ENCODE measurements around the gene ARID5B. TPM values are rescaled to one million over a fixed set of nuclear protein-coding genes. Genes with fewer than 3 reads are reported as not detected.

ARID5B gene
- total and polyA plus RNA-seq, 2 experiments from 2014 or later: 1.3 to 1.6 TPM

DNA sequence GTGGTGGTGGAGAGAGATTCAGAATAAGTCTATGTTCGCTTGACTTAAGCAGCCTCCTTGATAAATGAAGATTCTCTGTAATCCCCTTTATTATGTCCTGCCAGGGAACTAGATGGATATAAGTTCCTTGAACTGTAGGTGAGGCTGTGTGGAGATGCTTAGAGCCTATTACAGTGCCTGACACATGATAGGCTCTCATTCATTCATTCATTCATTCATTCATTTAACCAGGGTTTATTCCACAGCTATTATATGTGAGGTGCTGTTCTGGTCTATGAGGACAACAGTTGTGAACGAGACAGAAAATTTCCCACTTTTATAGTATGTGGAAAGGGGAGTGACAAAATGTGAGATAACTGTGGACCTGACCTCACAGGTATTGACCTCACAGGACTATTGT lies 105.6 kb downstream of the ARID5B start:
- Mint-ChIP-seq H3K9me3 (no peaks in the 10 kb centered on the region), H3K36me3 (ENCODE audit: low read depth) (no peaks in the 10 kb centered on the region), H3K27me3 (ENCODE audit: insufficient read depth, low read depth, poor library complexity) (no peaks in the 10 kb centered on the region), H3K4me3 (no peak overlapping the region), H3K4me1 (no peaks in the 10 kb centered on the region), H3K27ac (no peak overlapping the region)
- H3F3A ChIP-seq (replicated peaks; ENCODE audit: low read depth): no peaks in the 10 kb centered on the region
- H3K4me2 ChIP-seq: no peak overlapping the region
- no peak overlapping the region for H2AFZ ChIP-seq
- H4K20me1 ChIP-seq (replicated peaks; ENCODE audit: insufficient read depth): no peaks in the 10 kb centered on the region
- no peaks in the 10 kb centered on the region for H3K27me3 ChIP-seq (ENCODE audit: insufficient read depth)
- no peaks in the 10 kb centered on the region for H3K79me2 ChIP-seq (replicated peaks; ENCODE audit: insufficient read depth)
- no peak overlapping the region for H3K4me3 ChIP-seq
- H3K27ac ChIP-seq (ENCODE audit: low read depth): no peak overlapping the region
- no peaks in the 10 kb centered on the region for H3K36me3 ChIP-seq (ENCODE audit: insufficient read depth)
- DNase-seq (ENCODE audit: low spot score) (no peak), ATAC-seq (no peak)
- no peak for TF ChIP-seq JUNB (IDR thresholded peaks at IDR 0.05; ENCODE audit: unreplicated experiment)
- TF ChIP-seq, protein P1, sequence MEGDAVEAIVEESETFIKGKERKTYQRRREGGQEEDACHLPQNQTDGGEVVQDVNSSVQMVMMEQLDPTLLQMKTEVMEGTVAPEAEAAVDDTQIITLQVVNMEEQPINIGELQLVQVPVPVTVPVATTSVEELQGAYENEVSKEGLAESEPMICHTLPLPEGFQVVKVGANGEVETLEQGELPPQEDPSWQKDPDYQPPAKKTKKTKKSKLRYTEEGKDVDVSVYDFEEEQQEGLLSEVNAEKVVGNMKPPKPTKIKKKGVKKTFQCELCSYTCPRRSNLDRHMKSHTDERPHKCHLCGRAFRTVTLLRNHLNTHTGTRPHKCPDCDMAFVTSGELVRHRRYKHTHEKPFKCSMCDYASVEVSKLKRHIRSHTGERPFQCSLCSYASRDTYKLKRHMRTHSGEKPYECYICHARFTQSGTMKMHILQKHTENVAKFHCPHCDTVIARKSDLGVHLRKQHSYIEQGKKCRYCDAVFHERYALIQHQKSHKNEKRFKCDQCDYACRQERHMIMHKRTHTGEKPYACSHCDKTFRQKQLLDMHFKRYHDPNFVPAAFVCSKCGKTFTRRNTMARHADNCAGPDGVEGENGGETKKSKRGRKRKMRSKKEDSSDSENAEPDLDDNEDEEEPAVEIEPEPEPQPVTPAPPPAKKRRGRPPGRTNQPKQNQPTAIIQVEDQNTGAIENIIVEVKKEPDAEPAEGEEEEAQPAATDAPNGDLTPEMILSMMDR (conservative IDR thresholded peaks at IDR 0.05; ENCODE audit: low read depth in 2 of 2): no peak
- no peaks in the 10 kb centered on the region for H3K9me2 ChIP-seq (ENCODE audit: insufficient read depth)
- H3K4me1 ChIP-seq (ENCODE audit: insufficient read depth): no peaks in the 10 kb centered on the region

DNA sequence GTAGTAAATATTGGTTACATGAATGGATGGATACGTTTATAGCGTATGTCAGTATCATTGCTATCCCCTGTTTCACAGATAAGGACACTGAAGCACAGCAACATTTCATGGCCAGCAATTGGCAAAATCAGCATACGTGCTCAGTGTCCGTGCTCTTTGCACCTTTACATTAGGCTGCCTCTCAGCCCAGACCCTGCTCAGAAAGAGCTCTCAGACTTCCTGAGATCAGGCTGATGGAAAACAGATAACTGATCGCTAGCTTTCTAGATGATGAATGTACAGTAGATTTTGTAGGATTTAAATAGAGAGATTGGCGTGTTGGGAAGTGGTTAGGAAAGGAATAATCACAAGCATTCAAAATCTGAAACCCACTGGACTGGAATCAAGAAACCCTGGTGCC lies 106.7 kb downstream of the ARID5B start:
- DNase-seq (ENCODE audit: low spot score): no peak
- Histone ChIP-seq H4K20me1 (replicated peaks; ENCODE audit: insufficient read depth) (no peaks in the 10 kb centered on the region), H3K27me3 (ENCODE audit: insufficient read depth) (no peaks in the 10 kb centered on the region), H3K4me2 (no peak overlapping the region), H3K27ac (ENCODE audit: low read depth) (no peak overlapping the region), H3K79me2 (replicated peaks; ENCODE audit: insufficient read depth) (no peaks in the 10 kb centered on the region), H3K4me3 (no peak overlapping the region), H3F3A (replicated peaks; ENCODE audit: low read depth) (no peaks in the 10 kb centered on the region), H3K9me2 (ENCODE audit: insufficient read depth) (no peaks in the 10 kb centered on the region), H2AFZ (no peak overlapping the region), H3K36me3 (ENCODE audit: insufficient read depth) (no peaks in the 10 kb centered on the region), H3K4me1 (ENCODE audit: insufficient read depth) (no peaks in the 10 kb centered on the region)
- no peak for TF ChIP-seq ZNF331 (CRISPR knock-in tag; IDR thresholded peaks at IDR 0.05; ENCODE audit: low read depth)
- TF ChIP-seq POLR2AphosphoS5 (IDR thresholded peaks at IDR 0.05; ENCODE audit: low read depth): no peak
- H3K36me3 Mint-ChIP-seq (ENCODE audit: low read depth): no peaks in the 10 kb centered on the region
- H3K9me3 Mint-ChIP-seq: no peaks in the 10 kb centered on the region
- H3K27ac Mint-ChIP-seq: no peak overlapping the region
- no peak overlapping the region for H3K4me3 Mint-ChIP-seq
- no peak for ATAC-seq
- no peaks in the 10 kb centered on the region for H3K4me1 Mint-ChIP-seq
- no peaks in the 10 kb centered on the region for H3K27me3 Mint-ChIP-seq (ENCODE audit: insufficient read depth, low read depth, poor library complexity)

DNA sequence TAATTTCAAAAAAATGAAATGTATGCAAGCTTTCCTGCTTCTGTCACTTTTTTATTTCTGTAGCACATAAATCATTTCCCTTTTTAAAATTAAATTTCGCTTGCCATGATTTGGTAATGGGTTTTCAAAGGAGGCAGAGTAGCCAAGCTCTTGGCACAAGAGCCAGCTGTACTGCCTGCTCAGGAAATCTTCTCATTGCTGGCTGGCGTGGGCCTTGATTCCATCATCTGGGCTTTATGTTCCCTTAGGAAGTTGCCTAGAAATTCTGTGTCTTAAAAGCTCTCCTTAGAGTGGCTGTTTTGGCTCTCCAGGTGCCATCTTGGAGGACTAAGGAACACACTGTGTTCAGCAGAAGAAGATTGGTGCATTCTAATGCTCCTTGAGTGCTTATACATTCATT lies 107.4 kb downstream of the ARID5B start:
- Histone ChIP-seq H2AFZ (no peak overlapping the region), H3K4me3 (no peak overlapping the region), H3K9me2 (ENCODE audit: insufficient read depth) (no peaks in the 10 kb centered on the region), H3F3A (replicated peaks; ENCODE audit: low read depth) (no peaks in the 10 kb centered on the region), H3K79me2 (replicated peaks; ENCODE audit: insufficient read depth) (no peaks in the 10 kb centered on the region), H3K27me3 (ENCODE audit: insufficient read depth) (no peaks in the 10 kb centered on the region), H3K4me1 (ENCODE audit: insufficient read depth) (no peaks in the 10 kb centered on the region), H3K27ac (ENCODE audit: low read depth) (no peak overlapping the region), H3K4me2 (no peak overlapping the region), H3K36me3 (ENCODE audit: insufficient read depth) (no peaks in the 10 kb centered on the region), H4K20me1 (replicated peaks; ENCODE audit: insufficient read depth) (no peaks in the 10 kb centered on the region)
- Mint-ChIP-seq H3K27me3 (ENCODE audit: insufficient read depth, low read depth, poor library complexity) (no peaks in the 10 kb centered on the region), H3K27ac (no peak overlapping the region), H3K4me1 (no peaks in the 10 kb centered on the region), H3K9me3 (no peaks in the 10 kb centered on the region), H3K36me3 (ENCODE audit: low read depth) (no peaks in the 10 kb centered on the region), H3K4me3 (no peak overlapping the region)
- ATAC-seq (no peak), DNase-seq (ENCODE audit: low spot score) (no peak)
- TF ChIP-seq EZH2phosphoT487 (IDR thresholded peaks at IDR 0.05; ENCODE audit: unreplicated experiment): no peak
- TF ChIP-seq NANOG (IDR thresholded peaks at IDR 0.05; ENCODE audit: borderline replicate concordance): no peak
- no peak for TF ChIP-seq POLR2AphosphoS5 (IDR thresholded peaks at IDR 0.05; ENCODE audit: low read depth)
- TF ChIP-seq, protein P2, sequence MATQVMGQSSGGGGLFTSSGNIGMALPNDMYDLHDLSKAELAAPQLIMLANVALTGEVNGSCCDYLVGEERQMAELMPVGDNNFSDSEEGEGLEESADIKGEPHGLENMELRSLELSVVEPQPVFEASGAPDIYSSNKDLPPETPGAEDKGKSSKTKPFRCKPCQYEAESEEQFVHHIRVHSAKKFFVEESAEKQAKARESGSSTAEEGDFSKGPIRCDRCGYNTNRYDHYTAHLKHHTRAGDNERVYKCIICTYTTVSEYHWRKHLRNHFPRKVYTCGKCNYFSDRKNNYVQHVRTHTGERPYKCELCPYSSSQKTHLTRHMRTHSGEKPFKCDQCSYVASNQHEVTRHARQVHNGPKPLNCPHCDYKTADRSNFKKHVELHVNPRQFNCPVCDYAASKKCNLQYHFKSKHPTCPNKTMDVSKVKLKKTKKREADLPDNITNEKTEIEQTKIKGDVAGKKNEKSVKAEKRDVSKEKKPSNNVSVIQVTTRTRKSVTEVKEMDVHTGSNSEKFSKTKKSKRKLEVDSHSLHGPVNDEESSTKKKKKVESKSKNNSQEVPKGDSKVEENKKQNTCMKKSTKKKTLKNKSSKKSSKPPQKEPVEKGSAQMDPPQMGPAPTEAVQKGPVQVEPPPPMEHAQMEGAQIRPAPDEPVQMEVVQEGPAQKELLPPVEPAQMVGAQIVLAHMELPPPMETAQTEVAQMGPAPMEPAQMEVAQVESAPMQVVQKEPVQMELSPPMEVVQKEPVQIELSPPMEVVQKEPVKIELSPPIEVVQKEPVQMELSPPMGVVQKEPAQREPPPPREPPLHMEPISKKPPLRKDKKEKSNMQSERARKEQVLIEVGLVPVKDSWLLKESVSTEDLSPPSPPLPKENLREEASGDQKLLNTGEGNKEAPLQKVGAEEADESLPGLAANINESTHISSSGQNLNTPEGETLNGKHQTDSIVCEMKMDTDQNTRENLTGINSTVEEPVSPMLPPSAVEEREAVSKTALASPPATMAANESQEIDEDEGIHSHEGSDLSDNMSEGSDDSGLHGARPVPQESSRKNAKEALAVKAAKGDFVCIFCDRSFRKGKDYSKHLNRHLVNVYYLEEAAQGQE (IDR thresholded peaks at IDR 0.05; ENCODE audit: unreplicated experiment): no peak
- TF ChIP-seq, protein P3, sequence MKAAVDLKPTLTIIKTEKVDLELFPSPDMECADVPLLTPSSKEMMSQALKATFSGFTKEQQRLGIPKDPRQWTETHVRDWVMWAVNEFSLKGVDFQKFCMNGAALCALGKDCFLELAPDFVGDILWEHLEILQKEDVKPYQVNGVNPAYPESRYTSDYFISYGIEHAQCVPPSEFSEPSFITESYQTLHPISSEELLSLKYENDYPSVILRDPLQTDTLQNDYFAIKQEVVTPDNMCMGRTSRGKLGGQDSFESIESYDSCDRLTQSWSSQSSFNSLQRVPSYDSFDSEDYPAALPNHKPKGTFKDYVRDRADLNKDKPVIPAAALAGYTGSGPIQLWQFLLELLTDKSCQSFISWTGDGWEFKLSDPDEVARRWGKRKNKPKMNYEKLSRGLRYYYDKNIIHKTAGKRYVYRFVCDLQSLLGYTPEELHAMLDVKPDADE (IDR thresholded peaks at IDR 0.05): no peak

All from GM23338 (cell line).